Heart right ventricle (tissue), 16 donors: ENCODE data around the gene GAB3. TPM values are rescaled to one million over a fixed set of nuclear protein-coding genes. Genes with fewer than 3 reads are reported as not detected.
A peak's percentile ranks its signal among the peaks of the same experiment; 100 is the strongest.

ENCODE experiments used
- ATAC-seq, 8 donors: fragments of 200-7000 bp; cut with Tn5 transposase; one replicate each; pipeline ENCODE4 v1.9.1; 2020; ENCODE audit warnings: mild to moderate bottlenecking in 8 of 8, moderate library complexity in 8 of 8, moderate number of reproducible peaks in 1 of 8
- DNase-seq, 2 donors: peaks; one replicate each; pipeline ENCODE4 v3.0.0-alpha.2; 2020
- H3K27ac ChIP-seq, 10 donors: fragments of 200-600 bp; sonication (generic) in 2 of 10; one replicate each; pipeline versions ENCODE4 v1.5.0 to v1.8.0; 2020 to 2022; ENCODE audit warnings: mild to moderate bottlenecking in 3 of 10
- H3K27me3 ChIP-seq, 7 donors: fragments of 200-600 bp; one replicate each; pipeline ENCODE4 v1.8.0; 2021 to 2022; ENCODE audit warnings: mild to moderate bottlenecking in 2 of 7
- H3K36me3 ChIP-seq, 9 donors: fragments of 200-600 bp; sonication (generic) in 1 of 9; one replicate each; pipeline versions ENCODE4 v1.5.0 to v1.8.0; 2020 to 2022; ENCODE audit warnings: mild to moderate bottlenecking in 2 of 9
- H3K4me1 ChIP-seq, 9 donors: fragments of 200-600 bp; sonication (generic) in 1 of 9; one replicate each; pipeline versions ENCODE4 v1.5.0 to v1.8.0; 2020 to 2022; ENCODE audit warnings: mild to moderate bottlenecking in 4 of 9
- H3K4me3 ChIP-seq, 10 donors: fragments of 200-600 bp; sonication (generic) in 2 of 10; one replicate each; pipeline versions ENCODE4 v1.5.0 to v1.8.0; 2020 to 2022; ENCODE audit warnings: mild to moderate bottlenecking in 7 of 10, moderate library complexity in 2 of 10
- H3K9me3 ChIP-seq, 11 donors: fragments of 200-600 bp in 10 of 11; sonication (generic) in 2 of 11; one replicate each; pipeline versions ENCODE4 v1.5.0 to v1.8.0; 2013 to 2022; ENCODE audit warnings: mild to moderate bottlenecking in 2 of 11, control low read depth in 1 of 11, moderate library complexity in 1 of 11
- WGBS, 2 donors: extraction: QIAGEN DNeasy Blood & Tissue Kit; methylation state at CpG; one replicate each; pipeline ENCODE4 v1.1.7; 2013; ENCODE audit warnings: inconsistent platforms in 1 of 2; 5-methylcytosine and 5-hydroxymethylcytosine counted together
- intact Hi-C, 10 donors: fragments of 100-400 bp; cut with DNase I; formaldehyde crosslinking; loops; one replicate each; pipeline versions ENCODE4 v1.11.1 to v1.14.2; 2022
- polyA plus RNA-seq, 2 donors: library from polyadenylated mRNA; stranded (reverse); fragments of 200-250 nt; gene quantifications; one replicate each; pipeline ENCODE4 v1.2.3, GENCODE V29; 2013
- total RNA-seq, 10 donors: library from RNA; stranded (reverse); fragmentation: NEBNext Ultra II Directional in 3 of 10; extraction: Animal tissue kit (Norgen Biotek cat#: 25700) in 3 of 10; gene quantifications; one replicate each; pipeline versions ENCODE4 v1.2.1 to v1.2.4, GENCODE V29; 2021 to 2023
- TF ChIP-seq, protein P1 (sequence below), 9 donors: fragments of 200-600 bp; sonication (generic) in 2 of 9; IDR thresholded peaks; one replicate each; pipeline versions ENCODE4 v1.5.0 to v1.8.0; 2021 to 2022; ENCODE audit warnings: antibody characterized with exemption in 9 of 9, mild to moderate bottlenecking in 5 of 9, moderate library complexity in 1 of 9
- donor health status: Arrhythmogenic right ventricular cardiomyopathy.
- donor health status: ischemic (EF 13 %, LVEDD 7.1; RV severe dilation, severe dysfunction).
- donor health status: healthy with polysubstance abuse.
- donor health status: DM: no; HTN: yes; CAD: no.
- donor health status: DM: no; HTN: no; CAD: no.
- donor health status: ischemic (EF 25% LVEDD 6.9; RV normal size, moderate dysfunction).
- donor health status: ischemic (EF 25% LVEDD 5.7; RV mildly dilated, moderate dysfunction).
- donor health status: healthy.
- donor health status: DM: yes; HTN: yes; CAD: no.
- donor health status: Ischemic cardiomyopathy.
- donor health status: ischemic (EF 35%, LVEDD 5.7; RV mildly dilated, moderate dysfunction).
- donor health status: nonischemic (EF 11% LVEDD 7.7; RV severe dilation, severe dysfunction).
- donor health status: DM: yes; HTN: yes; CAD: no.
- donor health status: PGD.
- donor health status: ischemic (EF 29% LVEDD 5.4; RV normal size, mild dysfunction).
- donor health status: nonischemic (EF 23%, LVEDD 6.1; RV moderate dilation, normal function).

GAB3 gene
- total and polyA plus RNA-seq, 12 donors = 5.9 to 32.1 (median 22.0) TPM

DNA sequence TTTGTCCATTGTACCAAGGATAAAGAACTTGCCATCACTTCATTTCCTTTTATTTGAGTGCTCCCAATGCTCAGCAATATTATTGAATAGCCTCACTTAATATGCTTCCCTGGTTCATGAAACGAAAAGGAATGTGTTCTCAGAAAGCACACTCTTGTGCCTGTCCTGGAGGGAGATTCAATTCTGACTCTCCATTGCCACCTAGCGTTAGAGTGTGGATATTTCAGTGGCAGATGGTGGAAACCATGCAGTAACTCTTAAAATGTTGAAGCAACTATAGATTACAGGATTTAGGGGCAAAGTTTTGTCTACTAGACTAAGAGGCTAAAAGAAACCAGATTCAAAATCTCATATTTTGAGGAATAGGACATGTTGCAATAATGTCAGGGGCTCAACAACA, 36.0 kb downstream of the GAB3 start:
- peak overlapping the region in 1 of 10 donors; percentile 44 for H3K27ac ChIP-seq
- DNase-seq = peak in 1 of 2 donors; percentile 46
- H3K9me3 ChIP-seq = no peaks in the 10 kb centered on the region
- 0 to 2% methylated on average over 2 of the region's 2 CpGs for WGBS, 2 donors
- H3K4me3 ChIP-seq = no peak overlapping the region
- H3K36me3 ChIP-seq = peaks cover 0 to 42% (median 0%) of the 10 kb centered on the region in 9 donors
- peaks cover 0 to 76% (median 51%) of the 10 kb centered on the region in 9 donors for H3K4me1 ChIP-seq
- intact Hi-C loops = loop anchor here in 5 of 10 donors (2.0 to 5.0 kb wide), 3 partner anchors 32 to 37 kb away; partner anchors contain the start of gene GAB3 (in 1 of the 5)
- H3K27me3 ChIP-seq = no peaks in the 10 kb centered on the region
- TF ChIP-seq, protein P1, sequence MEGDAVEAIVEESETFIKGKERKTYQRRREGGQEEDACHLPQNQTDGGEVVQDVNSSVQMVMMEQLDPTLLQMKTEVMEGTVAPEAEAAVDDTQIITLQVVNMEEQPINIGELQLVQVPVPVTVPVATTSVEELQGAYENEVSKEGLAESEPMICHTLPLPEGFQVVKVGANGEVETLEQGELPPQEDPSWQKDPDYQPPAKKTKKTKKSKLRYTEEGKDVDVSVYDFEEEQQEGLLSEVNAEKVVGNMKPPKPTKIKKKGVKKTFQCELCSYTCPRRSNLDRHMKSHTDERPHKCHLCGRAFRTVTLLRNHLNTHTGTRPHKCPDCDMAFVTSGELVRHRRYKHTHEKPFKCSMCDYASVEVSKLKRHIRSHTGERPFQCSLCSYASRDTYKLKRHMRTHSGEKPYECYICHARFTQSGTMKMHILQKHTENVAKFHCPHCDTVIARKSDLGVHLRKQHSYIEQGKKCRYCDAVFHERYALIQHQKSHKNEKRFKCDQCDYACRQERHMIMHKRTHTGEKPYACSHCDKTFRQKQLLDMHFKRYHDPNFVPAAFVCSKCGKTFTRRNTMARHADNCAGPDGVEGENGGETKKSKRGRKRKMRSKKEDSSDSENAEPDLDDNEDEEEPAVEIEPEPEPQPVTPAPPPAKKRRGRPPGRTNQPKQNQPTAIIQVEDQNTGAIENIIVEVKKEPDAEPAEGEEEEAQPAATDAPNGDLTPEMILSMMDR (IDR thresholded peaks at IDR 0.05) = peak; percentile 30 to 83 (median 66)
- ATAC-seq = peak; percentile 42 to 78 (median 72)

DNA sequence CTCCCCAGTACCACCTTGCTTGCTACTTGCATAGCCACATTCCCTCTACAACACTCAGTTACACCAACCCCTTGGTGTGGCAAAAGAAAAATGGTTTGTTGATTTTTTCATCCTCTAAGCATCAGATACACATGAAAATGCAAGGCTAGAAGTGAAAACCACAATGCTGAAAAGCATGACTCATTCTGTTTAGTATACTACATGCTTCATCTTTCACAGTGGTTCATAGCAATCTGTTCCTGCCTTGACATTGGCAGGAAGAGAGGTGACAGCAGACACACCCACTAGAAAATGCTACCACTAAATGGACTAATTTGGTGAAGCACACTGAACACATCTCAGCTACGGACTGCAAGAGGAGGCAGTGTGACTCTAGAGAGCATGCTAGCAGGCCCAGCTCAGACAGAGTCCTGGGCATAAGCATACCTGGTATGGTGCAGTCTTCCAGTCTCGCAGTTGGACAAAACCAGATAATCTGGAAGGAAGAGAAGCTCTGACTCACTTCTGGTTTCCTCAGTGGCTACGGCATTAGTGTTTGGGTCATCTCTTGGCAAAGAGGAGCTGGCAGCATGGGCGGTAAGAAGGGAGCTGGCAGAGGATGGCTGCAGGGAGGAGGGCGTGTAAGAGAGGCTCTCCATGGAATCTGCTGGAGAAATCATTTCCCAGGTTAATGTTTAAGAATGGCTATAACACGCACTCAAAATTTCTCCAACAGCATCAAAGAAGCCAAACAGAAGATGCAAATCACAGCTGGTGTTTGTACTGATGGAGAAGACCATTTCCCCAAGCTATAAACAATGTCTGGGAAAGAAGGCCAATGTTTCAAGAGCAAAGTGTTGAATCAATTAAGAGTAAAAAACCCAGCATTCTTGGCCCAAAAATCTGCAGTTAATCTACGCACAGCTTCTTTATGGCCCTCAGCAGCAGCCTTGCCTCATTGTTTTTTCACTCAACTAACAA, 37.8 kb downstream of the GAB3 start:
- TF ChIP-seq, protein P1 (IDR thresholded peaks at IDR 0.05) = no peak
- intact Hi-C loops = loop anchor here in 3 of 10 donors (5.0 kb wide), 1 partner anchor 34 kb away; no protein-coding TSS in a partner anchor
- H3K27ac ChIP-seq = peak overlapping the region in 5 of 10 donors; percentile 25 to 57 (median 31)
- peak in 5 of 8 donors; percentile 18 to 65 (median 42) for ATAC-seq
- H3K36me3 ChIP-seq = peaks cover 0 to 57% (median 0%) of the 10 kb centered on the region in 9 donors
- peaks cover 0 to 57% (median 32%) of the 10 kb centered on the region in 9 donors for H3K4me1 ChIP-seq
- H3K27me3 ChIP-seq = no peaks in the 10 kb centered on the region
- H3K9me3 ChIP-seq = peaks cover 0 to 4% (median 0%) of the 10 kb centered on the region in 11 donors
- no peak for DNase-seq
- WGBS, 2 donors = 42 to 50% methylated on average over 7 of the region's 7 CpGs
- no peak overlapping the region for H3K4me3 ChIP-seq

DNA sequence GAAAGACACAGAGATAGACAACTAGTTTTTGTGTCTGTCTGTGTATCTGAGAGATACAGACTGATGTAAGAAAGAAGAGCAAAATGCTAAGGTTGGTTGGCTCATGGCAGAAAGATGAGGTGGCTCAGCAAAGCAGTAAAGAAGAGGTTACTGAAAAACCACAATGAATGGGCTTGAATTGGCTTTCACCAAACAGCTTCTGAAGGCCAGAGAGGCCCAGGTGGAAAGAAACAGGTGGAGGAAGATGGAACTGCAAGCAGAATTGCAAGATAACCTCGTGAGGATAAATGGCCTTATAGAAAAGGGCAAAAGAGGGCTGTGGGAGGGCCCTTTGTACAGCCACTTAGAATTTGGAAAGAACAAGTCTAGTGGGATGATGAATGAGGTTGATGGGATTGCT, 39.6 kb downstream of the GAB3 start:
- intact Hi-C loops = loop anchor here in 3 of 10 donors (5.0 kb wide), 1 partner anchor 36 kb away; no protein-coding TSS in a partner anchor
- WGBS, 2 donors = 74 to 87% methylated on average over 1 of the region's 1 CpG

DNA sequence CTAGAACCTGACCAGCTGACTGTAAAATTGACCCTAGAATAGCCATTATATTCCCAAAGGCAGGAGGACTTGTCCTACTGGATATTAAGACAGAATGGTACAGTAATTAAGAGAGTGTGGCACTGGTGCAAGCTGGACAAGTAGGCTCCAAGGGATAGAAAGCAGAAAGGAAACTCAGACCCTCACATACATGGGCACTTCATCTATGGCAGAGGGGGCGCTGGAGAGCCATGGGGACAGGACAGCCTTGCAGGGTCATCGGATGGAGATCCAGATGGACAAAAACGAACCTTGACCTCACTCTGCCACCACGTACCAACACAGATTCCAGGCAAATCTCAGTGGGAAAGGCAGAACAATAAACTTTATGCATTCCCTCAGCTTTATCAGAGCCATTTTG, 40.6 kb downstream of the GAB3 start:
- Histone ChIP-seq H3K36me3 (peaks cover 0 to 67% (median 0%) of the 10 kb centered on the region in 9 donors), H3K27ac (no peak overlapping the region), H3K9me3 (peaks cover 0 to 4% (median 0%) of the 10 kb centered on the region in 11 donors), H3K4me1 (peaks cover 0 to 31% (median 17%) of the 10 kb centered on the region in 9 donors), H3K27me3 (no peaks in the 10 kb centered on the region), H3K4me3 (no peak overlapping the region)
- DNase-seq (no peak), ATAC-seq (no peak)
- 82 to 83% methylated on average over 4 of the region's 4 CpGs for WGBS, 2 donors
- TF ChIP-seq, protein P1 (IDR thresholded peaks at IDR 0.05) = no peak
- intact Hi-C loops = loop anchor here in 3 of 10 donors (5.0 kb wide), 1 partner anchor 37 kb away; no protein-coding TSS in a partner anchor

More for the DNA sequence above, 39.6 kb downstream of the GAB3 start:
- no peak overlapping the region for H3K4me3 ChIP-seq
- TF ChIP-seq, protein P1 (IDR thresholded peaks at IDR 0.05) = no peak
- DNase-seq (no peak), ATAC-seq (no peak)
- H3K9me3 ChIP-seq = peaks cover 0 to 4% (median 0%) of the 10 kb centered on the region in 11 donors
- peaks cover 0 to 66% (median 0%) of the 10 kb centered on the region in 9 donors for H3K36me3 ChIP-seq
- H3K27me3 ChIP-seq = no peaks in the 10 kb centered on the region
- H3K4me1 ChIP-seq = peaks cover 0 to 40% (median 18%) of the 10 kb centered on the region in 9 donors
- no peak overlapping the region for H3K27ac ChIP-seq
